Measurements from ENCODE around the gene CHRM3.
"Not testable (repeated sequence)": the region's sequence is repeated elsewhere in the genome, so short reads cannot be mapped to it uniquely, and the experiment has no call there.

The CHRM3 gene

DNA sequence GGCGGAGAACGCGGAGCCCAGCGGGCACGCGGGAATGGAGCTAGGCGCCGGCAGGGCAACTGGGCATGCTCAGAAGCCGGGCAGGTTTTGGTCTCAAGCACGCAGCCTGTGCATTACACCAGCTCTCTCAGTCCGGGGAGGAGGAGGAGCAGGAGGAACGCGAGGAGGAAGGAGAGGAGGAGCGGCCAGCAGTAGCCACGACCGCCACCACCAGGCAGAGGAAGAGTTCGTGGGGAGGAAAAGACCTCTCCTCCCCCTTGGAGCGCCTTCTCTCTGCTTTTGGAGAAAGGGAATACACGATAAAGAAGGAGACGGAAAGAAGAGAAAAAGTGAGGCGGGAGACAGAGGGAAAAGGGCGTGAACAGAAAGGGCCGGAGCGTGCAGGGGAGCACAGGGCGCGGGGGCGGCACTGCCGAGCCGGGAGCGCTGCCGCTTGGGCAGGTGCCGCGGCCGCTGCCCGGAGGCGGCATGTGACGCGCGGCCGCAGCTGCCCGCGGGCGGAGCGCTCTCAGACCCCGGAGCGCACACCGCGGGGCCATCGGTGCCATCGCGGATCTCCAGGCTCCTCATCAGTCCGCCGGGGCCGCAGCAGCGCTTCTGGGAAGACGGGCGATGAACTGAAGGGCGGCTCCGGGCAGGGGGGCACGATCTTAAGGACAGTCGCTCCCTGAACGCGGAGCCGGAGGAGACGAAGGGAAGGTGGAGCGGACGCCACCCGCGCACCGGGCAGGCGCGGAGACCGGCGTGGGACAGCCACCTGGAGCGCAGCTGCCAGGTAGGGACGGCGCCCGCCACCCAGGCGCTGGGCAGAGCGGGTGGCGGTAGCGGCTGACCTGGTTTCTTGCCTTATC lies at the start of gene CHRM3:
Gene CHRM3 (plus strand): TSS at position 116 of the 851 bp plus-strand sequence. CDS start 520,884 bp downstream, outside the sequence.
- DNase-seq: no peak

DNA sequence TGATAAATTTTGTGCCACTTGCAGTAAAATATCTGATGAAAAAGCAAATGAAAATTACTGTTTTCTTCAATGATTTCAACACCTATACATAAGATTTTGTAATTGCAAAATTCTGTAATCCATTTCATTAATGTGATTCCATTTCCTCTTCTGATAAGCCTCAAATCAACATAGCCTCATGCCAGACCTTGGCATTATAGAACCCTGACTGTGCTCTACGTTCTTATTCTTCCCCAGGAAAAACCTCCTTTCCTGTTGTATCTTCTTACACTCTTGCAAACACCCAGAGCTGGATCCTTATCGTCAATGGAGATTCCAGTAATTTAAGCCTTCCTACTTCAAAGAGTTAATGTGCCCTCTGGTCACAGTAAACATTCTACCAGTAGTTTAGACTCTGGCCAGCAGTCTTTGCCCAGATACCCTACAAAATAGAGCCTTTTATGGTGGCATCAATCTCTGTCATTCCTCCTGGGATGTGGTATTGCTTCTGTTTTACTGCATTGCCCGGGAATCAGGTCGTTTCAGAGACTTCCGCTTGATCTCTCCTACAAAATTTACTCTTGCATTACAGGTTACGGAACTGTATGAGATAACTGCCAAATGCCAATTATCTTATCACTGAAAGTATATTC lies 48.5 kb upstream of the CHRM3 start:
- no peak for DNase-seq

DNA sequence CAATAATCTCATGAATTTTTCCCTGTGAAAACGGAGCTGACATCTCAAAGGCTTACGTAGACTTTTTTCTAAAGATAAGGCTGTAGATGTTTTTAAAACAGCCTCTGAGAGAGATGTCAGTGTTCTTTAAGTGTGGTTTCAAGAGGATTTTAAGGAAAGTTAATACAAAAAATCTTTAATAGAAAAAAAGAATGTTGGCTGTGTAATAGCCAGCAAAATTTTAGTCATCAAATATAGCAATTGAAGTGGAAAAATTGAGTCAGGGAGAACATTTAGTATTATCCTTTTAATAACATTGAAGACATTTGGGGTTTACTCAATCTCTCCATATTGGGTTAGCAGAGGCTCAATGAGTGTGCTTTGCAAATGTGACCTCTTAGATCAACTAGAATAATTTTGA lies 38.6 kb upstream of the CHRM3 start:
- DNase-seq: no peak

- no peak for DNase-seq
Observed at GRCh38 chr1:239348635-239349353, 37.6 kb upstream of the CHRM3 start.

DNA sequence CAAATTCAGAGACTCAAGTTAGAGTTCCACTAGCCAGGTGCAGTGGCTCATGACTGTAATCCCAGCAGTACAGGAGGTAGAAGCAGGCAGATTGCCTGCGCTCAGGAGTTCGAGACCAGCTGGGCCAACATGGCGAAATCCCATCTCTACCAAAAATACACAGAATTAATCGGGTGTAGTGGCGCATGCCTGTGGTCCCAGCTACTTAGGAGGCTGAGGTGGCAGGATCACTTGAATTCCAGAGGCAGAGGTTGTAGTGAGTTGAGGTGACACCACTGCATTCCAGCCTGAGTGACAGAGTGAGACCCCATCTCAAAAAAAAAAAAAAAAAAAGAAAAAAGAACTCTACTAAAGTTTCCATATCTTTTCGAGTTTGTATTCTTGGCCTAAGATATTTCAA lies 36.7 kb upstream of the CHRM3 start:
- DNase-seq: no peak

DNA sequence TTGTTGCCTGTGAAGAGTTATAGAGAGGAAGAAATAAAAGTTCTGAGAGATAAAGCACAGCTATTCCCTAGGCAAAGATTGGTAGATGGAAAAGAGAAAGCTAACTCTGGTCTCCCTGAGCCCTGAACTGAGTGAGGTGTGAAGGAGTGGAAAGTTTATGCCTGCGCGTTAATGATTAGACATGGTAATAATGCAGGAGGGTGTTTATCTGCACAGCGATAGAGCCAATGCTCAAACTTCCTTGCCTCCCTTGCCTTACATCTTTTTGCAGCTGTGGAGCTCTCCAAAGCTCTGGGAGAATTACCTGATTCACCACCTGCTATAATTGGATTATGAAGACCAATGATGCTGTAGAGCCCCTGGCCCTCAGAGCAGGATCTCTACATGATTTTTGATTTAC lies 32.8 kb upstream of the CHRM3 start:
- DNase-seq: no peak

DNA sequence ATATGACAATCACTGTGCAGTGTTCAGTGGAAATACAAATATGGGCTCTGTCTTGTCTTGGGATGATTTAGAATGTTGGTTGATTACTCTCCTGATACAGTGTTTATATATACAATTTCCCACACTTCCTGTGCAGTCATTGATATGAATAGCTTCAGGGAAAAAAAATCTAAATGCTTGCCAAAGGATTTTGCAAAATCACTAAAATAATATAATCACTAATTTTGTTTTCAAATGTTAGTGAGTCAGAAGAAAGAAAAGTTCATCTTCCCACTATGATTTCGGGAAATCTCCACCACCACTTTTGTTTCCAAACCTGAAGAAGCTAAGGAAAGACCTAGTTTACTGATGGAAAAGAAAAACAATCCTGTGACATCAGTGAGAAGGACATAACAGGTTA lies 32.1 kb upstream of the CHRM3 start:
- DNase-seq: no peak

GRCh38 chr1:239357867-239358266 lies 28.5 kb upstream of the CHRM3 start:
- DNase-seq: no peak

DNA sequence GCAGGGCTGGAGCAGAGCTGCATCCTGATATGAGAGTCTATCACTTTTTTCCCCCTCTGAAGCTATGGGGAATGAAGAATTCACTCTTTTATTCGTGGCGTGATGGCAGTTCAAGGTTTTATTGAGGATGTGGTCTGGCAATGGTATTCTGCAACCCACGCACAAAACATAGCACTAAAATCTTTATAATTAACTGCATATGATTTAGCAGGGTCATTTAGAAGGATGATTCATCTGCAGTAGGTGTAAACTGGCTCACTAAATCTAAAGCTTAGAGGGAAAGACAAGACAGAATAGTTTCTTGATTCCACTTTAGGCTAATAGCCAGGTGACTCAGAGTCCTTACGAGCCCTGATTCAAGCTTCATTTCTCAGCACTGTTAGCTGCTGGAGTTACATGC lies 25.0 kb upstream of the CHRM3 start:
- no peak for DNase-seq

DNA sequence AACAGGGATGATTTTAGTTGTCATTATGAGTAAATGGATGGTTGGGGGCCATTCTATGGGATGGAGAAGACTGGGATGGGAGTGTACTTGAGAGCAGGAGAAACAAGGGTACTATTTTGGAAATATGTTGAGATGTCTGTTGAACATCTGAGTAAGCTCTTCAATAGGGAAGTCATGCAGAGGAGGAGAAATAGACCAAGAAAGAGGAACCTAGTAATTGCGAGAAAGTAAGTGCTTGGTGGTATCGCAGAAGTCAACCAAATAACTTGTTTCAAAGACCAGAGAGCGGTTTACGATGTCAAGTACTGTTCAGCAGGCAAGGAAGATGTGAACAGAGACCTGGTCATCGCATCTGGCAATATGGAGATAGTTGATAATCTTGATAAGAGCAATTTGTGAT lies 22.4 kb upstream of the CHRM3 start:
- DNase-seq: no peak

- DNase-seq: no peak
Observed at GRCh38 chr1:239367196-239367810, 19.1 kb upstream of the CHRM3 start.

DNA sequence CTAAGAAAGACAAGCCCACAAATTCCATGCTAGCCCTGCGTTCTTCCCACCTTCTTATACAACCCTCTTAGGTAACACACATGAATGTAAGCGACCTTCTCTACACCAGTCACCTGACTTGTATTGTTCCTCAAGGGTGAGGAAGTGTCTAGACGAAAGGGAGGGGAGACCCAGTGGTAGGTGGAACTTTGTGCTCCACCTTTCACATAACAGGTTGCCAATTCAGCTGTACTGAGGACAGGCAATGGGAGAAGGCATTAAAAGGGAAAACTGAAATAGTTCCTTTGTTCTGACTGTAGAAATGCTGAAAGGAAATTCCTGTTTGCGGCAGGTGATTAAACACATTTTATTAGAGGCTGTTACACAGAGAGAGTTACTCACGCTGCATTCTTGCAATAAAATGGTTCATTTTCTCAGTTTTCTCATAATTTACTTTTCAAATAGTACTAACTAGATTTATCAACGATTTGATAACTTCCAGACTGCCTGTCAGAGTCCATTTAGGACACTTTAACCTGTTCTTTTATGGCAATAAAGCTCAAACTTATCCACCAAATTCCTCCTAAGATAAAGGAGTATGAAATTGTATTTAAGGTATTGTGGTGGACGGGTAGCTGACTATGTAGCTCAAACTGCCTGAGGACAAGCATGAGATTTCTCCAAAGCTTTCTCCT lies 17.8 kb upstream of the CHRM3 start:
- DNase-seq: no peak

DNA sequence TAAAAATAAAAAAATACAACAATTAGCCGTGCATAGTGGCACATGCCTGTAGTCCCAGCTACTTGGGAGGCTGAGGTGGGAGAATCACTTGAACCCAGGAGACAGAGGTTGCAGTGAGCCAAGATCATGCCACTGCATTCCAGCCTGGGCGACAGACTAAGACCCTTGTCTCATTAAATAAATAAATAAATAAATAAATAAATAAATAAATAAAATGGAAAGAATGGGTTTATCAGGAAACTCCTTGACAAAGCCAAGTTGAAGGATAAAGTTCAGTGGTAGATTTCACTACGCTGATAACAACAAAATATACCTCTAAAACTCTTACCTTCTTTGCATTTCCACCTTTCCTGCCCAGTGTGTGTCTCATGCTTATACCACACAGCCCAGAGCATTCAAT lies 15.5 kb upstream of the CHRM3 start:
- not testable (repeated sequence) for DNase-seq

DNA sequence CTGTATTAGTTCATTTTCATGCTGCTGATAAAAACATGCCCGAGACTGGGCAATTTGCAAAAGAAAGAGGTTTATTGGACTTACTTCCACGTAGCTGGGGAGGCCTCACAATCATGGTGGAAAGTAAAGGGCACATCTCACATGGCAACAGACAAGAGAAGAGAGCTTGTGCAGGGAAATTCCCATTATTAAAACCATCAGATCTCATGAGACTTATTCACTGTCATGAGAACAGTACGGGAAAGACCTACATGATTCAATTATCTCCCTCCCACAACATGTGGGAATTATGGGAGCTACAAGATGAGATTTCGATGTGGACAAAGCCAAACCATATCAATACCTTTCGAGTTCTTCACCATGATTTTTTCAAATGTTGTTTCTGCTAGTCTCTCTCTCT lies 3.7 kb upstream of the CHRM3 start:
- no peak for DNase-seq

DNA sequence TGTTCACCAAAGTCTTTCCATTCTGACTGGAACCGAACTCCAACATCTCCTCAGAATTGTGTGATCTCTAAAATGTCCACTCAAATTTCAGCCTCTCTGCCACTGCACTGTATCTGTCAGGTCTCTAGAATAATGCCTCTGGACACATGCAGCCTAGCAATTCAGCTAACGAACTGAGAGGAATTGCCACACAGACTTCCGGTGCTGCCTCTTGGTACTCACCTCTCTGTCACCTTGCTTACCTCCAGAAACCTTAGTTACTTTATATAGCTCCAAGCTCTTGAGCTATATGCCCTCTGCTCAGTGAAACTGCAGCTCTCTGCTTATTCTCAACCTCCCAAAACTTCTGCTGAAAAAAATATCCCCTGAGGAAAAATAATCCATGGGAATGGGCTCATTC lies 2.7 kb upstream of the CHRM3 start:
- no peak for DNase-seq

DNA sequence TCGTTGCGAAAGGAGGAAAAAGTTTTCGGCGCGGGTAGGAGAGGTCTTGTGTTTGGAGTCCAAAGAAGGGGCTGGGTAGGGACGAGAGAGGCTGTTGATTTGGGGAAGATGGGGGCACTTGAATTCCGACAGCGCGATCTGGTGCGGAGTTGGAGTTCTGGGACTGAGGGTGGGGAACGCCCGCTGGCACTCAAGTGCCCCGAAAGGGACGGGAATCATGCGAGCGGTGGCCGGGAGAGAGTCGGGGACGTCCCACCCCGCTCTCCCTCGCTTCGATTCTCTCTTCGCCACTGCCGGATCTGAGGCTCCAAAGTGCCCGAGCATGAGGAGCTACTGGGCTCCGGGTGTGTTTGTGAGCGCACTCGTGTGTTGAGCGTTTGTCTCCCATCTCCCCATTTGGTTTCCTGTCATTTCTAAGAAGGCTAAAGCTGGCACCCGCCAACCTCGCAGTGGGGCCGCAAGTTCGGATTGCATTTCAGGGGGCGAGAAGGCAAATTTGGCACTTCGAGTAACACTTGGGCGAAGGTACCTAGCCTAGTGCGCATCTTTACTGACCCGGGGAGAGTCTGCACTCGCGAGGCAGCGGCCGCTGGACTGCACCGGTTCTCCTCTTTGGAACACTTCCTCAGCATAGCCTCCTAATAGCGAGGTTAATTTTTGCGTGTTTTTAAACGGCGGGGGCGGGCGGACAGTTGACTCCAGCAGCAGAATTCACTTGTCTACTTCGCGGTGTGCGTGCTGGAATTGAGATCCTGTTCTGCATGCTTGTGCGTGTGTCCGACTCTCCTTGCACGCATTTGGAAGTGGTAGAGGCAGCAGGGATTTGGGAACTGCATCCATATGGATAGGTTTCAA lies 1.2 kb downstream of the CHRM3 start:
- no peak for DNase-seq

DNA sequence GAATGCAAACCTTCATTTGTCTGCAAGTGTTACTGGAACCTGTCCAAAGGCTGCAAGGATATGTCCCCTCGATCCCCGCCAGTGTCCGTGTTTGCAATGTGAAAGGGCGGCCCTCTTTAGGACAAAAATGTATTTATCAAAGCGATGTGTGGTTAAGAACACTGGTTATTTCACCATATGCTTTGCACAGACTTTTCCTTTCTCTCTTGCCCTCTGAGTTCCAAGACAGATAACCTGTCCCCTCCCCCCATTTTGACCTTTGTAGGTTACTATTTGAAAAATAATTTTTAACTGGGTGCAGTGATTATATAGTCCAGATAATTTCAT lies 1.8 kb downstream of the CHRM3 start:
- no peak for DNase-seq

GRCh38 chr1:239388578-239388977 lies 2.2 kb downstream of the CHRM3 start:
- no peak for DNase-seq

- DNase-seq: no peak
Observed at GRCh38 chr1:239389703-239390102, 3.3 kb downstream of the CHRM3 start.

- no peak for DNase-seq
Observed at GRCh38 chr1:239392271-239392670, 5.9 kb downstream of the CHRM3 start.

- DNase-seq: no peak
Observed at GRCh38 chr1:239394107-239394506, 7.7 kb downstream of the CHRM3 start.

- no peak for DNase-seq
Observed at GRCh38 chr1:239413916-239414315, 27.5 kb downstream of the CHRM3 start.

All from NCI-H2171 (cell line).